ENCODE results near the gene OR7G1.

The OR7G1 gene

GRCh38 chr19:9128171-9128570 lies 12.6 kb upstream of the OR7G1 start:
- Histone ChIP-seq H2AFZ (ENCODE audit: low read depth) (no peak overlapping the region), H3K4me1 (ENCODE audit: low read depth, poor library complexity, severe bottlenecking) (no peaks in the 10 kb centered on the region), H3K36me3 (ENCODE audit: insufficient read depth) (no peaks in the 10 kb centered on the region), H3K27ac (no peak overlapping the region), H4K20me1 (ENCODE audit: insufficient read depth) (no peaks in the 10 kb centered on the region), H3K79me2 (ENCODE audit: insufficient read depth, low read depth) (no peaks in the 10 kb centered on the region), H3K4me2 (no peak overlapping the region), H3K9ac (no peak overlapping the region), H3K27me3 (ENCODE audit: insufficient read depth, low read depth) (no peaks in the 10 kb centered on the region), H3K4me3 (IDR thresholded peaks at IDR 0.05; ENCODE audit: insufficient read depth, low read depth, low read length) (no peak overlapping the region)
- TF ChIP-seq CTCF (conservative IDR thresholded peaks at IDR 0.05; ENCODE audit: low read depth, low read length) = no peak

GRCh38 chr19:9126900-9127405 lies 11.4 kb upstream of the OR7G1 start, which contains the start of gene OR7G3:
Gene OR7G3 (minus strand): TSS chr19:9126950. CDS start chr19:9126950, 0 bp downstream.
- Histone ChIP-seq H3K27me3 (ENCODE audit: insufficient read depth, low read depth) (no peaks in the 10 kb centered on the region), H2AFZ (ENCODE audit: low read depth) (no peak within 1 kb of the TSS), H3K79me2 (ENCODE audit: insufficient read depth, low read depth) (no peaks in the 10 kb centered on the region), H3K4me1 (ENCODE audit: low read depth, poor library complexity, severe bottlenecking) (no peaks in the 10 kb centered on the region), H3K27ac (no peak within 1 kb of the TSS), H3K36me3 (ENCODE audit: insufficient read depth) (no peaks in the 10 kb centered on the region), H3K4me3 (IDR thresholded peaks at IDR 0.05; ENCODE audit: insufficient read depth, low read depth, low read length) (no peak within 1 kb of the TSS), H3K4me2 (no peak within 1 kb of the TSS), H3K9ac (no peak within 1 kb of the TSS), H4K20me1 (ENCODE audit: insufficient read depth) (no peaks in the 10 kb centered on the region)
- no peak for TF ChIP-seq CTCF (conservative IDR thresholded peaks at IDR 0.05; ENCODE audit: low read depth, low read length)

- no peak overlapping the region for H3K9ac ChIP-seq
These were observed 984 bp upstream of the OR7G1 start for GRCh38 chr19:9116547-9116946.

GRCh38 chr19:9109959-9110358 lies 5.6 kb downstream of the OR7G1 start:
- Histone ChIP-seq H3K4me2 (no peak overlapping the region), H3K27ac (no peak overlapping the region), H3K4me1 (ENCODE audit: low read depth, poor library complexity, severe bottlenecking) (no peaks in the 10 kb centered on the region), H4K20me1 (ENCODE audit: insufficient read depth) (no peaks in the 10 kb centered on the region), H3K4me3 (IDR thresholded peaks at IDR 0.05; ENCODE audit: insufficient read depth, low read depth, low read length) (no peak overlapping the region), H3K27me3 (ENCODE audit: insufficient read depth, low read depth) (peaks cover 2% of the 10 kb centered on the region; the same call in 1 of the 2 replicates), H3K9ac (no peak overlapping the region), H3K79me2 (ENCODE audit: insufficient read depth, low read depth) (no peaks in the 10 kb centered on the region), H3K36me3 (ENCODE audit: insufficient read depth) (no peaks in the 10 kb centered on the region), H2AFZ (ENCODE audit: low read depth) (no peak overlapping the region)
- TF ChIP-seq CTCF (conservative IDR thresholded peaks at IDR 0.05; ENCODE audit: low read depth, low read length) = no peak

More at GRCh38 chr19:9116547-9116946, 984 bp upstream of the OR7G1 start:
- Histone ChIP-seq H3K27ac (no peak overlapping the region), H2AFZ (ENCODE audit: low read depth) (no peak overlapping the region), H4K20me1 (ENCODE audit: insufficient read depth) (no peaks in the 10 kb centered on the region), H3K4me2 (no peak overlapping the region), H3K36me3 (ENCODE audit: insufficient read depth) (no peaks in the 10 kb centered on the region), H3K79me2 (ENCODE audit: insufficient read depth, low read depth) (no peaks in the 10 kb centered on the region), H3K4me1 (ENCODE audit: low read depth, poor library complexity, severe bottlenecking) (no peaks in the 10 kb centered on the region), H3K4me3 (IDR thresholded peaks at IDR 0.05; ENCODE audit: insufficient read depth, low read depth, low read length) (no peak overlapping the region), H3K27me3 (ENCODE audit: insufficient read depth, low read depth) (no peaks in the 10 kb centered on the region)
- no peak for TF ChIP-seq CTCF (conservative IDR thresholded peaks at IDR 0.05; ENCODE audit: low read depth, low read length)

Data from KMS-11 (cell line).